Hepatocyte (in vitro differentiated cells): ENCODE data around the gene FAM221B. TPM values are rescaled to one million over a fixed set of nuclear protein-coding genes. Genes with fewer than 3 reads are reported as not detected.

ENCODE experiments used
- DNase-seq: peaks from one replicate; pipeline ENCODE4 v3.0.0-alpha.2; 2016; ENCODE audit warnings: low spot score
- H2AFZ ChIP-seq: fragments of 200-600 bp; sonication (generic); 2 replicates; pipeline ENCODE4 v1.6.0; 2016; ENCODE audit warnings: antibody characterized with exemption, mild to moderate bottlenecking
- H3K27ac ChIP-seq: fragments of 200-600 bp; sonication (generic); 2 replicates; pipeline ENCODE4 v1.5.1; 2016; ENCODE audit warnings: mild to moderate bottlenecking
- H3K27me3 ChIP-seq: fragments of 200-600 bp; sonication (generic); 2 replicates; pipeline ENCODE4 v1.6.1; 2016
- H3K36me3 ChIP-seq: fragments of 200-600 bp; sonication (generic); replicated peaks from 2 replicates; pipeline ENCODE4 v1.5.1; 2016; ENCODE audit warnings: low read depth; ENCODE audit not compliant: insufficient read depth
- H3K4me1 ChIP-seq: fragments of 200-600 bp; sonication (generic); 2 replicates; pipeline ENCODE4 v1.5.1; 2016; ENCODE audit warnings: mild to moderate bottlenecking, moderate library complexity; ENCODE audit not compliant: insufficient read depth
- H3K4me2 ChIP-seq: fragments of 200-600 bp; sonication (generic); 2 replicates; pipeline ENCODE4 v1.6.0; 2016
- H3K4me3 ChIP-seq: fragments of 200-600 bp; sonication (generic); 2 replicates; pipeline ENCODE4 v1.5.1; 2016; ENCODE audit warnings: mild to moderate bottlenecking
- H3K79me2 ChIP-seq: fragments of 200-600 bp; sonication (generic); 2 replicates; pipeline ENCODE4 v1.6.0; 2017; ENCODE audit warnings: mild to moderate bottlenecking
- H3K9me2 ChIP-seq: fragments of 200-600 bp; sonication (generic); replicated peaks from 2 replicates; pipeline ENCODE4 v1.6.0; 2017; ENCODE audit warnings: mild to moderate bottlenecking; ENCODE audit not compliant: insufficient read depth
- H3K9me3 ChIP-seq: fragments of 200-600 bp; sonication (generic); 2 replicates; pipeline ENCODE4 v1.5.1; 2016; ENCODE audit warnings: low read depth, mild to moderate bottlenecking
- H4K20me1 ChIP-seq: fragments of 200-600 bp; sonication (generic); 2 replicates; pipeline ENCODE4 v1.6.0; 2016; ENCODE audit warnings: mild to moderate bottlenecking; ENCODE audit not compliant: insufficient read depth, poor library complexity, severe bottlenecking
- CTCF ChIP-seq: fragments of 200-600 bp; sonication (generic); IDR thresholded peaks from 2 replicates; pipeline ENCODE4 v1.5.1; 2016; ENCODE audit warnings: antibody characterized with exemption, mild to moderate bottlenecking; ENCODE audit not compliant: poor library complexity
- EZH2 ChIP-seq: fragments of 200-600 bp; sonication (generic); IDR thresholded peaks from 2 replicates; pipeline ENCODE4 v1.6.1; 2016; ENCODE audit warnings: antibody characterized with exemption, mild to moderate bottlenecking, borderline replicate concordance
- EZH2phosphoT487 ChIP-seq: fragments of 200-600 bp; sonication (generic); IDR thresholded peaks from one replicate; pipeline ENCODE4 v1.6.1; 2018; ENCODE audit warnings: antibody characterized with exemption, mild to moderate bottlenecking, low read depth, moderate library complexity; ENCODE audit not compliant: unreplicated experiment, severe bottlenecking
- WGBS: methylation state at CpG from one replicate; pipeline ENCODE4 v1.1.6; 2016; ENCODE audit warnings: low lambda C conversion rate; ENCODE audit errors: missing lambda C conversion rate; 5-methylcytosine and 5-hydroxymethylcytosine counted together
- polyA plus RNA-seq: library from polyadenylated mRNA; unstranded; fragments of >200 nt; fragmentation: Nextera tagmentation; extraction: Ambion mirVana; gene quantifications from 2 replicates; pipeline ENCODE4 v1.2.1, GENCODE V29; 2016
- total RNA-seq: library from RNA; depleted of rRNA; stranded (reverse); fragments of >200 nt; gene quantifications from 2 replicates; pipeline ENCODE4 v1.2.3, GENCODE V29; 2014

The FAM221B gene
- total and polyA plus RNA-seq, 2 experiments from 2014 or later, result not detected

- H4K20me1 ChIP-seq, result no peaks in the 10 kb centered on the region
- DNase-seq, result no peak
- H3K4me3 ChIP-seq, result no peak overlapping the region
- H3K4me2 ChIP-seq, result no peak overlapping the region
- peaks cover 6% of the 10 kb centered on the region for H3K4me1 ChIP-seq
- H2AFZ ChIP-seq, result no peak overlapping the region
- H3K9me3 ChIP-seq, result no peaks in the 10 kb centered on the region
- H3K36me3 ChIP-seq, result no peaks in the 10 kb centered on the region
- no peaks in the 10 kb centered on the region for H3K27me3 ChIP-seq
- no peak overlapping the region for H3K27ac ChIP-seq
- H3K79me2 ChIP-seq, result no peaks in the 10 kb centered on the region
- H3K9me2 ChIP-seq, result no peaks in the 10 kb centered on the region
- TF ChIP-seq EZH2 (no peak), CTCF (no peak), EZH2phosphoT487 (no peak)
- WGBS, result 95% methylated on average over 6 of the region's 6 CpGs
These were observed 31.0 kb downstream of the FAM221B start for GRCh38 chr9:35797311-35798109.

DNA sequence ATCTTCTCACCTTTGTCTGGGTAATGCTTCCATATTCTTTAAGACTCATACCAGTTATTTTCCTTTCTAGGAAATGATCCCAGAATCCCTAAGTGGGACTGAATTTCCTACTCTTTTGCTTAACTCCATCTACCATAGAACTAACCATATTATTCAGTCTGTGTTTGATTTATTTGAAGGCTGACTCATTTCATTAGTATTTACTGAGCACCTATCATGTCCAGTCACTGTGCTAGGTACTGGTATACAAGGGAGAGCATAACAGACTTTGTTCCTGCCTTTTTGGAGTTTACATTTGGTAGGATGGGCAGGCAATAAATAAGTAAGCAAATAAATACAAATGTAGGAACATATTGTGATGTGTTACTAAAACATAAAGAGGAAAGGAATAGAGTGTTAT lies 32.8 kb downstream of the FAM221B start:
- Histone ChIP-seq H3K27ac (no peak overlapping the region), H3K4me2 (no peak overlapping the region), H3K4me1 (peaks cover 11% of the 10 kb centered on the region)

DNA sequence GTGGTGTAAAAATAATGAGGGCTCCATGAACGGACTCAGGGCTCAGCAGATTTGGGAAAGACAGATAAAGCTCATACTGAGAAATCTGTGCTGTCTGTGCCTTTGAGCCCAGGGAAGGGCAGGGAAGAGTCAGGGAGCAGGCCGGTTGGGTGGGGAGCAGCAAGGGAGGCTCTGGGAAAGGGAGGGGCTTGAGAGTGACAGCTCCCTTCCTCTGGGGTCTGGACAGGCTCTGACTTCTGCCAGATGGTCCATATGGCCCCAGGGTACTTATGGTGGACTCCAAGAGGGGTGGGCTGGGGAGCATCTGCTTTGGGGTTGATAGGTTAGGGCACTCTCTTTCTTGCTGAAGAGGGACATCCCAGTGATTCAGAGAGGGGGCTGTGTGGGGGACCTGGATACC lies 35.1 kb downstream of the FAM221B start:
- no peak overlapping the region for H2AFZ ChIP-seq
- no peaks in the 10 kb centered on the region for H3K36me3 ChIP-seq
- H3K27ac ChIP-seq, result no peak overlapping the region
- H3K79me2 ChIP-seq, result no peaks in the 10 kb centered on the region
- H4K20me1 ChIP-seq, result no peaks in the 10 kb centered on the region
- H3K9me2 ChIP-seq, result no peaks in the 10 kb centered on the region
- no peaks in the 10 kb centered on the region for H3K9me3 ChIP-seq
- no peak overlapping the region for H3K4me3 ChIP-seq
- peaks cover 15% of the 10 kb centered on the region for H3K4me1 ChIP-seq
- peak overlapping the region; percentile 91 for H3K4me2 ChIP-seq
- TF ChIP-seq EZH2 (no peak), CTCF (no peak), EZH2phosphoT487 (no peak)
- no peak for DNase-seq
- H3K27me3 ChIP-seq, result no peaks in the 10 kb centered on the region
- 65% methylated on average over 2 of the region's 2 CpGs for WGBS

More for the DNA sequence above, 32.8 kb downstream of the FAM221B start:
- no peaks in the 10 kb centered on the region for H3K9me2 ChIP-seq
- H3K27me3 ChIP-seq, result no peaks in the 10 kb centered on the region
- no peaks in the 10 kb centered on the region for H3K9me3 ChIP-seq
- TF ChIP-seq EZH2phosphoT487 (no peak), EZH2 (no peak)
- no peaks in the 10 kb centered on the region for H3K36me3 ChIP-seq
- H3K4me3 ChIP-seq, result no peak overlapping the region
- H3K79me2 ChIP-seq, result no peaks in the 10 kb centered on the region
- H2AFZ ChIP-seq, result no peak overlapping the region
- H4K20me1 ChIP-seq, result no peaks in the 10 kb centered on the region
- no peak for DNase-seq

DNA sequence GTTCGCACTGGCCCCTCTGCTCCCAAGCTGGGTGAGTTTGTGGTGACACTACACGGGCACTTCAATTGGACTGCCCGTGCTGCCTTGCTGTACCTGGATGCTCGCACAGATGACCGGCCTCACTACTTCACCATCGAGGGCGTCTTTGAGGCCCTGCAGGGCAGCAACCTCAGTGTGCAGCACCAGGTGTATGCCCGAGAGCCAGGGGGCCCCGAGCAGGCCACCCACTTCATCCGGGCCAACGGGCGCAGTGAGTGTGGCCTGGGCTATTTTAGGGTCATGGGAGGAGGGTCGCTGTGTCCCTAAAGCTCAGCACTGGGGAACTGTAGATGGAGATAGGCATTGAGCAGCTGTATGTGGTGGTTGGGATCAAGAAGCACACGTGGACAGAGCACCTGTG lies 35.7 kb downstream of the FAM221B start:
- H3K27ac ChIP-seq, result no peak overlapping the region
- WGBS, result 95% methylated on average over 14 of the region's 14 CpGs
- no peak overlapping the region for H3K4me3 ChIP-seq
- no peaks in the 10 kb centered on the region for H3K9me3 ChIP-seq
- H3K4me2 ChIP-seq, result peak overlapping the region; percentile 91
- TF ChIP-seq CTCF (no peak), EZH2phosphoT487 (no peak), EZH2 (no peak)
- H3K36me3 ChIP-seq, result no peaks in the 10 kb centered on the region
- no peak for DNase-seq
- no peaks in the 10 kb centered on the region for H3K9me2 ChIP-seq
- H2AFZ ChIP-seq, result no peak overlapping the region
- no peaks in the 10 kb centered on the region for H3K27me3 ChIP-seq
- no peaks in the 10 kb centered on the region for H4K20me1 ChIP-seq
- H3K79me2 ChIP-seq, result no peaks in the 10 kb centered on the region
- H3K4me1 ChIP-seq, result peaks cover 15% of the 10 kb centered on the region
